Pancreas (tissue), 10 donors: ENCODE data around the gene UBE2G2. TPM values are rescaled to one million over a fixed set of nuclear protein-coding genes. Genes with fewer than 3 reads are reported as not detected.

ENCODE experiments used
- ATAC-seq, 4 donors: fragments of 200-7000 bp; cut with Tn5 transposase; one replicate each; pipeline versions ENCODE4 v1.8.0 to v1.9.1; 2020; ENCODE audit warnings: mild to moderate bottlenecking in 4 of 4, moderate library complexity in 4 of 4
- DNase-seq, 6 donors: peaks; one replicate each; pipeline ENCODE4 v3.0.0-alpha.2; 2020
- FAIRE-seq: peaks from 2 replicates; lab custom pipeline; 2012; peaks lifted over from hg19 to GRCh38; lab: Jason Lieb, UNC
- H3K27ac ChIP-seq, 4 donors: fragments of 200-600 bp; sonication (generic); 1 replicate in 3 of 4; 2 replicates in 1 of 4; pipeline versions ENCODE4 v1.5.0 to v1.8.0; 2020
- H3K27me3 ChIP-seq, 4 donors: fragments of 200-600 bp; one replicate each; pipeline ENCODE4 v1.8.0; 2021
- H3K36me3 ChIP-seq, 3 donors: fragments of 200-600 bp; sonication (generic) in 1 of 3; one replicate each; pipeline versions ENCODE4 v1.5.0 to v1.8.0; 2020 to 2021
- H3K4me1 ChIP-seq, 3 donors: fragments of 200-600 bp; one replicate each; pipeline ENCODE4 v1.8.0; 2021
- H3K4me3 ChIP-seq, 4 donors: fragments of 200-600 bp; sonication (generic) in 2 of 4; one replicate each; pipeline versions ENCODE4 v1.5.0 to v1.8.0; 2020 to 2021
- H3K9me3 ChIP-seq, 4 donors: fragments of 200-600 bp; one replicate each; pipeline ENCODE4 v1.8.0; 2021
- WGBS, 2 donors: extraction: QIAGEN DNeasy Blood & Tissue Kit; methylation state at CpG; one replicate each; pipeline ENCODE4 v1.1.7; 2013; 5-methylcytosine and 5-hydroxymethylcytosine counted together
- intact Hi-C, 3 donors: fragments of 100-400 bp; cut with DNase I; formaldehyde crosslinking; loops; one replicate each; pipeline versions ENCODE4 v1.11.1 to v1.14.2; 2022
- polyA plus RNA-seq, 2 donors: library from polyadenylated mRNA; stranded (reverse); fragments of 200-250 nt; gene quantifications; one replicate each; pipeline ENCODE4 v1.2.3, GENCODE V29; 2013
- total RNA-seq, 6 donors: library from RNA; stranded (reverse); fragmentation: NEBNext Ultra II Directional in 4 of 6; extraction: Animal tissue kit (Norgen Biotek cat#: 25700) in 4 of 6; gene quantifications; one replicate each; pipeline versions ENCODE4 v1.2.1 to v1.2.4, GENCODE V29; 2021 to 2023
- TF ChIP-seq, protein P1 (sequence below), 4 donors: fragments of 200-600 bp; sonication (generic) in 3 of 4; IDR thresholded peaks; one replicate each; pipeline versions ENCODE4 v1.5.0 to v1.8.0; 2021; ENCODE audit warnings: antibody characterized with exemption in 4 of 4
- donor health status: healthy with polysubstance abuse.
- donor health status: DM: no; HTN: no; CAD: no; lungs with moderate emphysema.
- donor health status: DM: no; HTN: no; CAD: no.
- donor health status: control.
- donor health status: control.
- donor health status: Bipolar disorder and iron deficiency.
- donor health status: DM: yes; HTN: yes; CAD: no.
- donor health status: DM: no; HTN: no; CAD: no.
- donor health status: DM: no; HTN: no; CAD: no.
- donor health status: DM: yes; HTN: yes; CAD: no.

The UBE2G2 gene
- total and polyA plus RNA-seq, 8 donors, result 30.5 to 53.2 (median 42.2) TPM

DNA sequence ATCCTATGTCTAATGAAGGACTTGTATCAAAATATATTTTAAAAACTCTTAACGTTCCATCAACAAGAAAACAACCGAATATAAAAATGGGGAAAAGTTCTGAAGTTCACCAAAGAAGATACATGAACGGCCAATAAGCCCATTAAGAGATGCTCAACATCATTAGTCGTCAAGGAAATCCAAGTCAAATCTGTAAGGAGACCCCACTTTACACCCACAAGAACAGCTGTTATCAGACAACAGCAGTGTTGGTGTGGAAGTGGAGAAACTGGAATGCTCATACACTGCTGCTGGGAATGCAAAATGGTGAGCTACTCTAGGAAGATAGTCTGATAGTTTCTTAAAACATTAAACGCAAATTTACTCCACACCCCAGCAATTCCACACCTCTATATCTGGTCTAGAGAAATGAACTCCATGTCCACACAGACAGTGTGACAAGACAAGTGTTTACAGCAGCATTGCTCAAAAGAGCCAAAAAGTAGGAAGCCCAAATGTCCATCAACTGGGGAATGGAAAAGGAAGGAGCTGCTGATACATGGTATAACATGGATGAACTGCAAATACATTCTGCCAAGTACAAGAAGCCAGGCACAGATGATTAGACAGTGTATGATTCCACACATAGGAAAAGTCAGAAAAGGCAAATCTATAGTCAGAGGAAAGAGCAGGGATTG, 18.5 kb downstream of the UBE2G2 start:
- Histone ChIP-seq H3K4me1 (peaks cover 0 to 27% (median 10%) of the 10 kb centered on the region in 3 donors), H3K36me3 (no peaks in the 10 kb centered on the region), H3K4me3 (no peak overlapping the region), H3K27ac (no peak overlapping the region), H3K27me3 (no peaks in the 10 kb centered on the region), H3K9me3 (no peaks in the 10 kb centered on the region)
- WGBS, 2 donors, result 86 to 96% methylated on average over 5 of the region's 5 CpGs
- intact Hi-C loops, result no loop called here
- DNase-seq (no peak), ATAC-seq (no peak), FAIRE-seq (no peak)
- TF ChIP-seq, protein P1, sequence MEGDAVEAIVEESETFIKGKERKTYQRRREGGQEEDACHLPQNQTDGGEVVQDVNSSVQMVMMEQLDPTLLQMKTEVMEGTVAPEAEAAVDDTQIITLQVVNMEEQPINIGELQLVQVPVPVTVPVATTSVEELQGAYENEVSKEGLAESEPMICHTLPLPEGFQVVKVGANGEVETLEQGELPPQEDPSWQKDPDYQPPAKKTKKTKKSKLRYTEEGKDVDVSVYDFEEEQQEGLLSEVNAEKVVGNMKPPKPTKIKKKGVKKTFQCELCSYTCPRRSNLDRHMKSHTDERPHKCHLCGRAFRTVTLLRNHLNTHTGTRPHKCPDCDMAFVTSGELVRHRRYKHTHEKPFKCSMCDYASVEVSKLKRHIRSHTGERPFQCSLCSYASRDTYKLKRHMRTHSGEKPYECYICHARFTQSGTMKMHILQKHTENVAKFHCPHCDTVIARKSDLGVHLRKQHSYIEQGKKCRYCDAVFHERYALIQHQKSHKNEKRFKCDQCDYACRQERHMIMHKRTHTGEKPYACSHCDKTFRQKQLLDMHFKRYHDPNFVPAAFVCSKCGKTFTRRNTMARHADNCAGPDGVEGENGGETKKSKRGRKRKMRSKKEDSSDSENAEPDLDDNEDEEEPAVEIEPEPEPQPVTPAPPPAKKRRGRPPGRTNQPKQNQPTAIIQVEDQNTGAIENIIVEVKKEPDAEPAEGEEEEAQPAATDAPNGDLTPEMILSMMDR (IDR thresholded peaks at IDR 0.05), result no peak

DNA sequence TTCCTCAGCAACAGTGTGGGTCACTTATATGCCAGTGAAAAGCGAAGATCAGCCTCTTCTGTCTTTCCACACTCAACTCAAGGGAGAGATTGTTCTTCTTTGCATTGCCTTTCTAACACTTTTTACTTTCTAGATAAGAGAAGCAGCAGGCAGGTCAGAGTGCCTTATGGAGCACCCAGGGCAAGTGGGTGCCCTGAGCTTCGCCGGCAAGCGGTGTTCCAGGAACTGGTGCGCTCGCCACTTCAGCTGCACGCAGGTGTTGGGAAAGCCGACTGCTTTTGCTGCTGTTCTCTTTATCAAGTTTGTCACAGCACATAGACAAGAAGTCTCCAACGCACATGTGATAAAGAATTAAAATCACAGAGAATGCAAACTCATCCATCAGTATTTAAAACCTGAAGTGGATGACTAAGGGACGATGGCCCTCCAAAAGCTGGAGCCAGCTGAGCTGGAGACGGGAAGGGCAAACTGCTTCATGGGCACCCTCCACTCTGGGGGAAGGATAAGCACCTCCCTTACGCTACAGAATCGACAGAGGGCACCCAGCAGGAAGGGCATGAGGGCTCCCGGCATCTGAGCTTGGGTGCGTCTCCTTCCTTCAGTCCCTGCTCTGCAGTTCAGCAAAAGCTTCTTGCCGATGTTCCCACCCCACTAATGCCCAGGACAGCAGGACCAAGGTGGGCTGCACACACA, 20.7 kb downstream of the UBE2G2 start:
- ATAC-seq (no peak), DNase-seq (no peak), FAIRE-seq (no peak)
- Histone ChIP-seq H3K27ac (no peak overlapping the region), H3K4me3 (no peak overlapping the region), H3K9me3 (no peaks in the 10 kb centered on the region), H3K27me3 (no peaks in the 10 kb centered on the region), H3K36me3 (peaks cover 0 to 10% (median 5%) of the 10 kb centered on the region in 3 donors), H3K4me1 (peaks cover 0 to 23% (median 10%) of the 10 kb centered on the region in 3 donors)
- intact Hi-C loops, result no loop called here
- TF ChIP-seq, protein P1 (IDR thresholded peaks at IDR 0.05), result no peak
- WGBS, 2 donors, result 83% methylated on average over 16 of the region's 16 CpGs

DNA sequence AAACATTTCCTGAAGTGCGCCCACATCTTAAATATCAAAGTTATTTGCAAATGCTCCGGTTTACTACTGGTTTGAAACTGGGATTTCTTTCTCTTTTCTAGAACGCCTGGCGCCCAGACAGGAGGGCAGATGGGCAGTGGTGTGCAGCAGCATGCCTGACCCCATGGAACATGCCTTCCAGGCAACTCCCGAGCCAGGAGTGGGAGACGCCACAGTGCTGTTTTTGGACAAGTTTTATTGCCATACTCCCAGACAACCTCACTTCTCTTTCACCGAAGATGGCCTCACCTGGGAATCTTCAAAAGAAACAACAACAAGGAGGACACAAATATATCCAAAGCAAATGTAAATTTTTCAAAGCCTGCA, 21.5 kb downstream of the UBE2G2 start:
- Histone ChIP-seq H3K4me3 (no peak overlapping the region), H3K27me3 (no peaks in the 10 kb centered on the region), H3K9me3 (no peaks in the 10 kb centered on the region), H3K4me1 (peaks cover 0 to 18% (median 5%) of the 10 kb centered on the region in 3 donors), H3K27ac (no peak overlapping the region), H3K36me3 (peaks cover 0 to 10% (median 5%) of the 10 kb centered on the region in 3 donors)
- 57 to 68% methylated on average over 7 of the region's 7 CpGs for WGBS, 2 donors
- intact Hi-C loops, result no loop called here
- TF ChIP-seq, protein P1 (IDR thresholded peaks at IDR 0.05), result no peak
- no peak for ATAC-seq
- no peak for FAIRE-seq
- DNase-seq, result no peak

DNA sequence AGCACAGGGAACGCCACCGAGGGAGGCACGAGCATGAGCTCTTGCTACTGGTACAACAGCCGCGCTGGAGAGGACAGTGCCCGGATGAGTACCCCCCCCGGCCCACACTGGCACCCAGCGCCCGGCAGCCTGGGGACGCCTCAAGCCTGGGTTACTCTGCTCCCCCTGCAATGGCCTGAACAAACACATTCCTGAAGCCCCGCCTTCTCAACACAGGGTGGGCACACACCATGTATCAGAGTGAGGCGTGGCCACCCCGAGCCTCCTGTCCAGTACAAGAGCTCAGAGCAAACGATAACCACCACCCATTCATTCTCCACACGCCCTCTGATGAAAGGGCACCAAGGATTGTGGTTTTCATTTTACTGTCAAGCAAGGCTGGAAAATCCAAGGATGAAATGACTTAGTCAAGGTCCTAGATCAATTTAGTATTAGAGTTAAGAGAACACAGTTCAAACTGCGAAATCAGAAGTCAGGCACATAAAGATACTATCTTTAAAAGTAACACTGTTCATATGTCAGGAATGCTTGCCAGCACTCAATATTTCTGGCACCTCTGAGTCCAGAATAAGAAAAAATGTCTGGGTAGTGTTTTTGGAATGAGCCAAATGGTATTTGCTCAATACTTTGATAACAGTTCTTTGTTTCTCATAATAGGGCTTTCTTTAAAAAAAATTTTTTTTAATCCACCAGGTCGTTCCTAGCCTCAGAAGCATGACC, 22.0 kb downstream of the UBE2G2 start:
- no peak overlapping the region for H3K27ac ChIP-seq
- TF ChIP-seq, protein P1 (IDR thresholded peaks at IDR 0.05), result no peak
- intact Hi-C loops, result no loop called here
- DNase-seq (no peak), FAIRE-seq (no peak), ATAC-seq (peak in 3 of 4 donors; percentile 35 to 71 (median 44))
- H3K27me3 ChIP-seq, result no peaks in the 10 kb centered on the region
- WGBS, 2 donors, result 63 to 65% methylated on average over 17 of the region's 17 CpGs
- H3K9me3 ChIP-seq, result no peaks in the 10 kb centered on the region
- H3K4me1 ChIP-seq, result peaks cover 0 to 18% (median 5%) of the 10 kb centered on the region in 3 donors
- H3K4me3 ChIP-seq, result no peak overlapping the region
- peaks cover 0 to 10% (median 5%) of the 10 kb centered on the region in 3 donors for H3K36me3 ChIP-seq
